Measurements from ENCODE around the gene CLTCL1.
"Not testable (repeated sequence)": the region's sequence is repeated elsewhere in the genome, so short reads cannot be mapped to it uniquely, and the experiment has no call there.

CLTCL1 gene

DNA sequence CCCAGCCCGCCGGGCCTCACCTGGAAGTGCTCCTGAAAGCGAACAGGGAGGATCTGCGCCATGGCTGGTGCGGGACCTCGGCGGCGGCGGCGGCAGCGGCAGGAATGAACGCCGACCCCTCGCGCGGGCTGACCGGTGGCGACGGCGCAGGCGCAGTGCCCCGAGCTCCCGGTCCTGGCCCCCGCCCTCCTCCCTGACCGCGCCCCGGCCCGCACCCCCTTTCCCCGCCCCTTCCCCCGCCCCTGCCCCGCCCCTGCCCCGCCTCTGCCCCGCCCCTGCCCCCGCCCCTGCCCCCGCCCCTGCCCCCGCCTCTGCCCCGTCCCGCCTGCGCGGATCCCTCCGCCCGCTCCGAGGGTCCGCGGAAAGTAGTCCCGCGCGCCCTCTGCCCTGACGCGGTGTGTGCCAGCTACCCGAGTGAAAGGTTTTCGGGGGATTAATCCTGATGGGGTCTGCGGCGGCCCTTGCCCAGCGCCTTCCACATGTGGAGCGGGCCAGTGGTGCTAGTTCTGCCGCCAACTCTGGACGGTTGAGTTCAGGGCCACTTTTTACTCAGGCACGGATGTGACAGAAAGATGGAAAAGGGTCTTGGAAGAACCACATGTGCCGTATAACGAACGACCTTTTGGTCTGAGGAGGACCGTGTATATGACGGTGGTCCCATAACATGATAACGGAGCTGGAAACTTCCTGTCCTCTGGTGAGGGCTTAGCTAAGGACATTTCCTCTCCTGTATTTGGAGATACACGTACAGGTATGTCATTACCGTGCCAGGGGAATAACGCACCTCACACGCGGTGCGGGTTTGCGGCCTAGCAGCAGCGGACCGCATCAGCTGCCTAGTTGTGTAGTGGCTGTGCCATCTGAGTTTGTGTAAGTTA lies at the start of gene CLTCL1:
CLTCL1 (minus strand) TSS at position 140 of the 878 bp plus-strand sequence; CDS start at position 62, 78 bp downstream.
- peak; percentile 65 for DNase-seq (ENCODE audit: low read depth)

GRCh38 chr22:19337137-19337536 lies 45.6 kb upstream of the CLTCL1 start:
- DNase-seq (ENCODE audit: low read depth), result no peak

GRCh38 chr22:19336133-19337075 lies 44.9 kb upstream of the CLTCL1 start:
- DNase-seq (ENCODE audit: low read depth), result no peak

DNA sequence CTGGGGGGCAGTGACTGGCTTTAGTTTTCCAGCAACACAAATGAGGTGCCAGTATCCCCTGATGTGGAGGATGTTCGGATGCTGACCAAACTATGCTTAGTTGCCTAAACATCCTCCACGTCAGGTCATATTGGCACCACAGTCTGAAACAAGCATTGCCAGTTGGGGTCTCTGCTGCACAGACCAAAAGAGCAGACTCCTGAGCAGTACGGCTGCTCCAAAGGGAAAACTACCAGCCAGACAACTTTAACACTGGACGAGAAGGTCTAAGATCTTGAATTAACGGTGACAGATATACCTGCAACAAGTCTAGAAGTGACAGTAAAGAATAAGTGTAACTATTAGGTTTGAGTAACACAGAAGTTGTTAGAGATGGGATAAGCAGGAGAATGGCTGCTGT lies 40.5 kb upstream of the CLTCL1 start:
- no peak for DNase-seq (ENCODE audit: low read depth)

DNA sequence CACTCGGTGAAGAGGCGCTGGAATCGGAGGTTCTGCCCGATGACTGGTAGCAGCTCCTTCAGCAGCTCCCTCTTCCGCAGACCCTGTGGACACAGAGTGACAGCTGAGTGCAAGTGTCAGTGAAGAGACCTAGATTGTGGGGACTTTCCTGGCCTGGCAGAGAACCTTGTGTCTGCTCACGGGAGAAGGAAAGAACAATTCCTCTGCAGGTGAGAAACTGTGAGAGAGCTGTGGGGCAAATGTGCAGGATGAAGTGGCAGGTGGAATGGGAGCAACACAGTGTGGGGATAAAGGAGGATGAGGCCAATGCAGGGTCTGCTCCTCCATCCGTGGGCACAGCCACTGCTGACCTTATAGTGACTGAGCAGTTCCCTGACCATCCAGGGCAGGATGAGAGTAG lies 40.0 kb upstream of the CLTCL1 start:
- DNase-seq (ENCODE audit: low read depth), result no peak

DNA sequence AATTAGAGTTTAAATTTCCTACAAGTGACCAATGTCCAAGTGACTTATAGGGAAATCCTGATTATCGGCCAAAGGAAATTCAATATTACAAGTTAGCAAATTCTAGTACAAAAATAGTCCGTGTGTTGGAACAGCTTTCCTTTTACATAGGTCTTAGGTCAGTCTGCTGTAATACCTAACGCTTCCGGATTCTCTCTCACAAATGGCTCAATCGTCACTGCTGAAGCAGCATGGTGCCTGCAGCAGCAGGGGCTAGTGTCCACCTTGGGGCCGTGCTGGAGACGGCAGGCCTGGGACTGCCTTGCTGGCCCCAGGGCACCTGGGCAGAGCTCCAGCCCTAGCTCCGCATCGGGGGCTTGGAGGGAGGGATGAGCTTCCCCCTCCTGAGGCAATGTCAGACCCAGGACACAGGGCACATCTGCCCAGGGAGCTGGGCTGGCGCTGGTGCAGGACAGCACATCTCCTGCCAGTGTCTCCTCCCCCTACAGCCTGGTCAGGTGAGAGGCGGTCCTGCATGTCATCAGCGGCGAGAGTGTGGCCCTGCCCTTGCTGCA lies 39.4 kb upstream of the CLTCL1 start:
- no peak for DNase-seq (ENCODE audit: low read depth)

DNA sequence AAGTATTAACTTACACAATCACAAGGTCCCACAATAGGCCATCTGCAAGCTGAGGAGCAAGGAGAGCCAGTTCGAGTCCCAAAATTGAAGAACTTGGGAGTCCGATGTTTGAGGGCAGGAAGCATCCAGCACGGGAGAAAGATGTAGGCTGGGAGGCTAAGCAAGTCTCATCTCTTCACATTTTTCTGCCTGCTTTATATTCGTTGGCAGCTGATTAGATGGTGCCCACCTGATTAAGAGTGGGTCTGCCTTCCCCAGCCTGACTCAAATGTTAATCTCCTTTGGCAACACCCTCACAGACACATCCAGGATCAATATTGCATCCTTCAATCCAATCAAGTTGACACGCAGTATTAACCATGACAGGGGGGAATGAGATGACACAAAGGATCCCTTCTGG lies 38.7 kb upstream of the CLTCL1 start:
- DNase-seq (ENCODE audit: low read depth), result not testable (repeated sequence)

GRCh38 chr22:19329454-19329853 lies 37.9 kb upstream of the CLTCL1 start:
- no peak for DNase-seq (ENCODE audit: low read depth)

DNA sequence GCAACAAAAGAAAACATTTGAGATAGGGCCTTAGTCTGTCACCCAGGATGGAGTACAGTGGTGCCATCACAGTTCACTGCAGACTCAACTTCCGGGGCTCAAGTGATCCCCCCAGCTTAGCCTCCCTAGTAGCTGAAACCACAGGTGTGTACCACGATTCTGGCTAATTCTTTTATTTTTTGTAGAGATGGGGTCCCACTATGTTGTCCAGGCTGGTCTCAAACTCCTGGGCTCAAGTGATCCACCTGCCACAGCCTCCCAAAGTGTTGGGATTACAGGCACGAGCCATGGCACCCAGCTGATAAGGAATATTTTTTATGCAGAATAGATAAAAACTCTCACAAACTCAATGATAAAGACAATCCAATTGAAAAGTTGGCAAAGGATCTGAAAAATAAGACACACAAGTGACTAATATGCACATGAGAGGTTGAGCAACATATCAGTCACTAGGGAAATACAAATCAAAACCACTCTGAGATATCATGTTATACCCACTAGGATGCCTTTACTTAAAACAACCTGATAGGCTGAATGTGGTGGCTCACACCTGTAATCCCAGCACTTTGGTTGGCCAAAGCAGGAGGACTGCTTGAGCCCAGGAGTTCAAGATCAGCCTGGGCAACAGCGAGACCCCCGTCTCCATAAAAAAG lies 33.9 kb upstream of the CLTCL1 start:
- DNase-seq (ENCODE audit: low read depth), result no peak

- not testable (repeated sequence) for DNase-seq (ENCODE audit: low read depth)
Observed at GRCh38 chr22:19323420-19323819, 31.9 kb upstream of the CLTCL1 start.

DNA sequence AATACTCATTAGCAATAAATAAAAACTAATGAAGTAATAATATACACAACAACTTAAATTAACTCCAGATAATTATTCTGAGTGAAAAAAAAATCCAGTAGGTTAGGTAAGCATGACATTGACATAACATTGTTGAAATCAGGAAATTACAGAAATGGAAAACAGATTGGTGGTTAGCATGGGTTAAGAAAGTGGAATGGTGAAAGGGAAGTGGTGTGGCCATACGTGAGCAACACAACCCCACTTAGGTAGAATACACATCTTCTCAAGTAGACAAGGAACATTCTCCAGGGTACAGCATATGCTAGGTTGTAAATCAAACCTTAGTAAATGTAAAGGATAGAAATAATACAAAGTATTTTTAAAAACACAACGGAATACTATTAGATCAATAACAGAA lies 30.2 kb upstream of the CLTCL1 start:
- DNase-seq (ENCODE audit: low read depth), result no peak

DNA sequence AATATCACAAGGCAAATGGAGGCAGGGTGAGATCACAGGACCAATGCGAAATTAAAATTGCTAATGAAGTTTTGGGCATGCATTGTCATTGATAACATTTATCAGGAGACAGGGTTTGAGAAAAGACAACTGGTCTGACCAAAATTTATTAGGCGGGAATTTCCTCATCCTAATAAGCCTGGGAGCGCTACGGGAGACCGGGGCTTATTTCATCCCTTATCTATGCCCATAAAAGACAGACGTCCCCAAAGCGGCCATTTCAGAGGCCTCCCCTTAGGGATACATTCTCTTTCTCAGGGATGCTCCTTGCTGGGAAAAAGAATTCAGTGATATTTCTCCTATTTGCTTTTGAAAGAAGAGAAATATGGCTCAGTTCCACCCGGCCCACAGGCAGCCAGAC lies 28.6 kb upstream of the CLTCL1 start:
- not testable (repeated sequence) for DNase-seq (ENCODE audit: low read depth)

DNA sequence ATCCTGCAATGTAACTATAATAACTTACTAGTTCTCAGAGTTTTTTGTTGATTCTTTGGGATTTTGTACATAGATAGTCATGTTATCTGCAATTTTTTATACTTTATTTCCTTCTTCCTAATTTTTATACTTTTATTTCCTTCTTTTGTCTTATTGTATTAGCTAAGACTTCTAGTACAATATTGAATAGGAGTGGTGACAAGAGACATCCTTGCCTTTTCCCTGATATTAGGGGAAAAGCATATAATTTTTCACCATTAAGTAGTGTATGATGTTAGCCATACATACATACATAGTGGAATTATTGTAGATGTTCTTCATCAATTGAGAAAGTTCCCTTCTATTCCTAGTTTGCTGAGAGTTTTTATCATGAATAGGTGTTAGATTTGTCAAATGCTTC lies 27.8 kb upstream of the CLTCL1 start:
- no peak for DNase-seq (ENCODE audit: low read depth)

- DNase-seq (ENCODE audit: low read depth), result no peak
Observed at GRCh38 chr22:19317865-19318264, 26.3 kb upstream of the CLTCL1 start.

- DNase-seq (ENCODE audit: low read depth), result no peak
Observed at GRCh38 chr22:19307872-19308271, 16.4 kb upstream of the CLTCL1 start.

DNA sequence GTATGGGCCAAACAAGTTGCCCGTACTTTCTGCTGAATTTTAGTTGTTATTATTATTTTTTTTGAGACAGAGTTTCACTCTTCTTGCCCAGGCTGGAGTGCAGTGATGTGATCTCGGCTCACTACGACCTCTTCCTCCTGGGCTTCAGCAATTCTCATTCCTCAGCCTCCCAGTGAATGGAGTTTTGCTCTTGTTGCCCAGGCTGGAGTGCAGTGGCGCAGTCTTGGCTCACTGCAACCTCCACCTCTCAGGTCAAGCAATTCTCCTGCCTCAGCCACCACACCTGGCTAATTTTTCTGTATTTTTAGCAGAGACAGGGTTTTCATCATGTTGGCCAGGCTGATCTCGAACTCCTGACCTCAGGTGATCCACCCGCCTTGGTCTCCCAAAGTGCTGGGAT lies 15.0 kb upstream of the CLTCL1 start:
- DNase-seq (ENCODE audit: low read depth), result not testable (repeated sequence)

DNA sequence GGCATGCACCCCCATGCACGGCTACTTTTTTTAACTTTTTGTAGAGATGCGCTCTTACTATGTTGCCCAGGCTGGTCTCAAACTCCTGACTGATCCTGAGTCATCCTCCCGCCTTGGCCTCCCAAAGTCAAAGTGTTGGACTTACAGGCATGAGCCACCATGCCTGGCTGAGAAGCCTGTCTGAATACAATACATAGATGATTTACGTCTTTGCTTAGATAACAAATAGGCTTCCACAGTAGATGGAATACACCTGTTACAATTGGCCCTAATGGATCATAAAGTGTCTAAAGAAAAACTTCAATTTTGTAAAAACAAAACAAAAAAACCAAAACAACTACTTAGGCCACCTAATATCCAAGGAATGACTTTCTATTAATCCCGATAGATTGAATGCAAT lies 13.0 kb upstream of the CLTCL1 start:
- DNase-seq (ENCODE audit: low read depth), result no peak

DNA sequence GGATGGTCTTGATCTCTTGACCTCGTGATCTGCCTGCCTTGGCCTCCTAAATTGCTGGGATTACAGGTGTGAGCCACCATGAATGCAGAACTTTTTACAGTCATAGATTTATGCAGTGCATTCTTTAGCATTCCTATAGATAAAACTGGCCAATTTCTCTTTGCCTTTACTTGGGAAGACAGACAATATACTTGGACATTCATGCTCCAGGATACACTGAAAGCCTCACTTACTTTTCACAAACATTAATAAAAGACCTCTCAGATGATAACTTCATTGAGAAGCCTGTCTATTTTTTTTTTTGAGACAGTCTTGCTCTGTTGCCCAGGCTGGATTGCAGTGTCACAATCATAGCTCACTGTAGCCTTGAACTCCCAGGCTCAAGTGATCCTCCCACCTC lies 12.3 kb upstream of the CLTCL1 start:
- no peak for DNase-seq (ENCODE audit: low read depth)

- DNase-seq (ENCODE audit: low read depth), result no peak
Observed at GRCh38 chr22:19295733-19296132, 4.2 kb upstream of the CLTCL1 start.

DNA sequence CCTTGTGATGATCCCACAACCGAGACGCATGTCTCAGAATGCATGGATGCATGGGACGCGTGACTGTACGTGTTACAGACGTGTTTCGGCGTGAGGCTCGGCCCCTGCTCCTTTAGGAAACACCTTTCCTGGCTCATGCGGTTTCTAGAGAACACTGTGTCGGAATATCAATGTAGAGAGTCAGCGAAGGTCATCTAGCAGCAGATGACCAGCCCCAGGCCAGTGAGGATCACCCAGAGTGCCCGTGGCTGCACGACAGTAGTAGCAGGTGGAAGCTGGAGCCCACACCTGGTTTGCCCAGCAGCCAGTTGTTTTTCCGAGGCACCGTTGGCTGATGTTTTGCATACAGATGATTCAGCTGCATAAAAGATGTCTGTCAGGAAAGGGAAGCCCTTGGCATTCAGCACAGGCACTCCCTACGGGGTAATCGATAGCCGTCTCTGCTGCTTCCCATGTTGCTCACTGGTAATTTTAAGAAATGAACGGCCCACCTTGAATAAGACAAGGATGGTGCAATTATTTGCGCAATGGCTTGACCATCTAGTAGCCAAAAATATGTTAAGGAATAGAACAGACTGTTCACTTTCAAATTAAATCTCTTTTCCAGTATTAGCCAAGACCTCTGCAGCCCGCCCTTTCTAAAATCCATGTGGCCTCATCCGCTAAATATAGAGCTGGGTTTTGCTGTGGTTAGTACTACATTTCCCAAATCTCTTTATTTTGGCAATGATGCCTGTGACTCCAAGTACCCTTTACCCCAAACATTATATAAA lies 1.1 kb upstream of the CLTCL1 start:
- DNase-seq (ENCODE audit: low read depth), result no peak

DNA sequence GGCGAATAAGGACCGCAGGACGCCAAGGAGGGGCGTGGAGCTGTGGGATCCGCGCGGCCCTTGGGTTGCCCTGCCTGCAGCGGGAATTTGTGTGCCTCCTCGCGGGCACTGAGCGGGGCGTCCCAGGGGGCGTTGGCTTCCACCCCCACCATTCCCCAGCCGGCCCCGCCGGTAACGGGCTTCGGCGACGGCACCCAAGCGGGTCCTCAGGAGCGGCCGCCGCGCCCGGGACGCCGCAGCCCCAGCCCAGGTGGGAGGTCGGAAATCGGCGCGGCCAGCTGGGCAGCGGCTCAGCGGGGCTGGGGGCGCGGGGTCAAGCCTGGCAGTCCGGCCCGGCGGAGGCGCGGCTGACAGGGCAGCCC lies 320 bp downstream of the CLTCL1 start:
- DNase-seq (ENCODE audit: low read depth), result peak; percentile 9

Measured in activated T-helper 9 cell treated with anti-CD3 and anti-CD28 coated beads, Interleukin-2, amount 50 U/mL, for 16 hours (primary cell).